LNCAP (cell line): ENCODE data around the gene SF3B1.

ENCODE experiments used
- CTCF ChIP-seq: fragments of 450-650 bp; IDR thresholded peaks from 2 replicates; pipeline ENCODE4 v1.5.1; 2017; ENCODE audit warnings: mild to moderate bottlenecking

The SF3B1 gene

GRCh38 chr2:197460649-197461048, 25.8 kb upstream of the SF3B1 start:
- TF ChIP-seq CTCF, result no peak

GRCh38 chr2:197455428-197455827, 20.6 kb upstream of the SF3B1 start:
- no peak for TF ChIP-seq CTCF

GRCh38 chr2:197454923-197455322, 20.1 kb upstream of the SF3B1 start:
- TF ChIP-seq CTCF, result no peak

GRCh38 chr2:197453914-197454398, 19.1 kb upstream of the SF3B1 start:
- TF ChIP-seq CTCF, result no peak

GRCh38 chr2:197453123-197453913, 18.5 kb upstream of the SF3B1 start, which contains the start of gene COQ10B:
Gene COQ10B (plus strand): TSS chr2:197453552. CDS start chr2:197453561, 9 bp downstream.
- no peak for TF ChIP-seq CTCF

- no peak for TF ChIP-seq CTCF
These were observed 17.9 kb upstream of the SF3B1 start for GRCh38 chr2:197452754-197453122.

GRCh38 chr2:197450465-197450864, 15.6 kb upstream of the SF3B1 start:
- no peak for TF ChIP-seq CTCF

- no peak for TF ChIP-seq CTCF
These were observed 12.0 kb upstream of the SF3B1 start for GRCh38 chr2:197446844-197447243.
